ENCODE data around the gene RUBCN. TPM values are rescaled to one million over a fixed set of nuclear protein-coding genes. Genes with fewer than 3 reads are reported as not detected.

Gene RUBCN
- total and polyA plus RNA-seq, 4 donors: 25.6 to 58.2 (median 37.6) TPM

DNA sequence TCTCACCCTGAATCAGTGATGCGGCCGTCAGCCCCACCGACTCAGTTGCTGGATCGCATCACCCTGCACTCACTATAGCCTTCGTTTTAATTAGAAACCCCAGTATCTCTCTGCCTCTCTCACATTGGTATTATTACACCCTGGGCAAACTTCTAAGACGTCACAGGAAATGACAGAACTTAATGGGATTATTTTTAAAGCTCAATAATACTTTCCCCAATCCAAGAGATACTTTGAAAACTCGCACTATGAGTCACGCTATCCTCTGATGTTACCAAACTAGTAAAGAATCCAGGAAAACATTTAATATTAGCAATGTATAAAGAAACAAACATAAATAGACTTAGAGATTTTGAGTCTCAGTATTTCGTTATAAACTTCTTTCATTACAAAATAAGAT, 36.6 kb downstream of the RUBCN start:
- Histone ChIP-seq H3K36me3 (ENCODE audit: control insufficient read depth, insufficient read depth, low read length) (peaks cover 60% of the 10 kb centered on the region), H3K4me1 (ENCODE audit: control insufficient read depth, insufficient read depth, low read length) (no peaks in the 10 kb centered on the region), H3K4me3 (ENCODE audit: low read depth, low read length) (no peak overlapping the region), H3K27ac (ENCODE audit: low read depth, low read length) (no peak overlapping the region), H3K9me3 (ENCODE audit: control insufficient read depth, insufficient read depth, low read length) (no peaks in the 10 kb centered on the region), H3K27me3 (ENCODE audit: control insufficient read depth, insufficient read depth, low read length) (no peaks in the 10 kb centered on the region)
- DNase-seq (ENCODE audit: low read depth in 4 of 6, low spot score in 6 of 6): no peak
- WGBS (ENCODE audit: insufficient coverage): 92% methylated on average over 4 of the region's 9 CpGs

DNA sequence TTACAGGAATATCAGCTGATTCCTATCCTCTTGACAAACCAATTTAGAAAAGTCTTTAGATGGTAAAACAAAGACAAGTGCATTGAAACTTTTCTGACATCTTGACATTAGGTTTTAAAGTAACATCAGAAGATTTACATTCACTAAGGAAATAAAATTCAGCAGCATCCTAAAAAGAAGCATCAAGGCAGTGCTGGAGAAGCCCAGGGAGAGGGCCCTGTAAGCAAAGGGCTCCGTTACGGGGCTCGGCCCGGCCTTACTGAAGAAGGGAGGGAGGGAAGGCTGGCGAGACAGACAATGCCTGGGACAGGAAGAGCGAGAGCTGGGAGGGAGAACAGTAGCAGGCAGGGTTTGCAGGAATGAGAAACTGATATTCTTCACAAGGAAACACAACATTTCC, 39.3 kb downstream of the RUBCN start:
- WGBS (ENCODE audit: insufficient coverage): 100% methylated on average over 5 of the region's 6 CpGs
- Histone ChIP-seq H3K27ac (ENCODE audit: low read depth, low read length) (no peak overlapping the region), H3K27me3 (ENCODE audit: control insufficient read depth, insufficient read depth, low read length) (no peaks in the 10 kb centered on the region), H3K4me3 (ENCODE audit: low read depth, low read length) (no peak overlapping the region), H3K4me1 (ENCODE audit: control insufficient read depth, insufficient read depth, low read length) (no peaks in the 10 kb centered on the region), H3K9me3 (ENCODE audit: control insufficient read depth, insufficient read depth, low read length) (no peaks in the 10 kb centered on the region), H3K36me3 (ENCODE audit: control insufficient read depth, insufficient read depth, low read length) (peaks cover 56% of the 10 kb centered on the region)
- DNase-seq (ENCODE audit: low read depth in 4 of 6, low spot score in 6 of 6): no peak

DNA sequence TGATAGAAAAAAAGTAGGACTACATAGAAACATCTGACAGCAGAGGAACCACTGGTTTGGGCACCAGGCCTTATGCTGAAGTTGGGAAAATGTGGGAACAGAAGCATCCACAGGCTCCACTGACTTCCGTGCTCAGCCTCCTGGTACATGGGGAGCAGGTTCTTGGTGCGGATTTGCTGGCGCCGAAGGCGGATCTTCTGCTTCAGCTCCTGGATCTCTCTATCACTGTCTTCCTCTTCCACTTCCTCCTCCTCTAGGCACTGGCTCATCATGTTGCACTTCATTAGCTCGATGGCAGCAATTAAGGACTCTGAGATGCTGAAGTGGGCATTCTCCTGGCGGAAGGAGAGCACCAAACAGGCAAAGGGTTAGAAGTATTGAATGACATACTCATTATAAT, 42.5 kb downstream of the RUBCN start:
- peaks cover 56% of the 10 kb centered on the region for H3K36me3 ChIP-seq (ENCODE audit: control insufficient read depth, insufficient read depth, low read length)
- H3K4me1 ChIP-seq (ENCODE audit: control insufficient read depth, insufficient read depth, low read length): no peaks in the 10 kb centered on the region
- 100% methylated on average over 5 of the region's 7 CpGs for WGBS (ENCODE audit: insufficient coverage)
- no peak overlapping the region for H3K4me3 ChIP-seq (ENCODE audit: low read depth, low read length)
- H3K27ac ChIP-seq (ENCODE audit: low read depth, low read length): no peak overlapping the region
- no peaks in the 10 kb centered on the region for H3K27me3 ChIP-seq (ENCODE audit: control insufficient read depth, insufficient read depth, low read length)
- no peaks in the 10 kb centered on the region for H3K9me3 ChIP-seq (ENCODE audit: control insufficient read depth, insufficient read depth, low read length)
- no peak for DNase-seq (ENCODE audit: low read depth in 4 of 6, low spot score in 6 of 6)

- Histone ChIP-seq H3K4me3 (ENCODE audit: low read depth, low read length) (no peak overlapping the region), H3K9me3 (ENCODE audit: control insufficient read depth, insufficient read depth, low read length) (no peaks in the 10 kb centered on the region), H3K36me3 (ENCODE audit: control insufficient read depth, insufficient read depth, low read length) (peaks cover 61% of the 10 kb centered on the region), H3K27me3 (ENCODE audit: control insufficient read depth, insufficient read depth, low read length) (no peaks in the 10 kb centered on the region), H3K27ac (ENCODE audit: low read depth, low read length) (no peak overlapping the region), H3K4me1 (ENCODE audit: control insufficient read depth, insufficient read depth, low read length) (no peaks in the 10 kb centered on the region)
- no peak for DNase-seq (ENCODE audit: low read depth in 4 of 6, low spot score in 6 of 6)
- WGBS (ENCODE audit: insufficient coverage): 92% methylated on average over 2 of the region's 4 CpGs
Measured at GRCh38 chr3:197692641-197693040, 44.1 kb downstream of the RUBCN start.

- no peaks in the 10 kb centered on the region for H3K9me3 ChIP-seq (ENCODE audit: control insufficient read depth, insufficient read depth, low read length)
- DNase-seq (ENCODE audit: low read depth in 4 of 6, low spot score in 6 of 6): no peak
- H3K27ac ChIP-seq (ENCODE audit: low read depth, low read length): no peak overlapping the region
- H3K36me3 ChIP-seq (ENCODE audit: control insufficient read depth, insufficient read depth, low read length): peaks cover 58% of the 10 kb centered on the region
- no peaks in the 10 kb centered on the region for H3K27me3 ChIP-seq (ENCODE audit: control insufficient read depth, insufficient read depth, low read length)
- 100% methylated on average over 1 of the region's 6 CpGs for WGBS (ENCODE audit: insufficient coverage)
- peaks cover 4% of the 10 kb centered on the region for H3K4me1 ChIP-seq (ENCODE audit: control insufficient read depth, insufficient read depth, low read length)
- no peak overlapping the region for H3K4me3 ChIP-seq (ENCODE audit: low read depth, low read length)
Measured at GRCh38 chr3:197690754-197691153, 46.0 kb downstream of the RUBCN start.

- H3K9me3 ChIP-seq (ENCODE audit: control insufficient read depth, insufficient read depth, low read length): no peaks in the 10 kb centered on the region
- no peak for DNase-seq (ENCODE audit: low read depth in 4 of 6, low spot score in 6 of 6)
- H3K36me3 ChIP-seq (ENCODE audit: control insufficient read depth, insufficient read depth, low read length): peaks cover 49% of the 10 kb centered on the region
- H3K4me1 ChIP-seq (ENCODE audit: control insufficient read depth, insufficient read depth, low read length): peaks cover 4% of the 10 kb centered on the region
- H3K27me3 ChIP-seq (ENCODE audit: control insufficient read depth, insufficient read depth, low read length): no peaks in the 10 kb centered on the region
- H3K27ac ChIP-seq (ENCODE audit: low read depth, low read length): no peak overlapping the region
- 82% methylated on average over 6 of the region's 6 CpGs for WGBS (ENCODE audit: insufficient coverage)
- H3K4me3 ChIP-seq (ENCODE audit: low read depth, low read length): no peak overlapping the region
Measured at GRCh38 chr3:197687570-197687969, 49.1 kb downstream of the RUBCN start.

GRCh38 chr3:197686899-197687298, 49.8 kb downstream of the RUBCN start:
- Histone ChIP-seq H3K36me3 (ENCODE audit: control insufficient read depth, insufficient read depth, low read length) (peaks cover 50% of the 10 kb centered on the region), H3K27ac (ENCODE audit: low read depth, low read length) (no peak overlapping the region), H3K9me3 (ENCODE audit: control insufficient read depth, insufficient read depth, low read length) (no peaks in the 10 kb centered on the region), H3K4me3 (ENCODE audit: low read depth, low read length) (no peak overlapping the region), H3K4me1 (ENCODE audit: control insufficient read depth, insufficient read depth, low read length) (peaks cover 4% of the 10 kb centered on the region), H3K27me3 (ENCODE audit: control insufficient read depth, insufficient read depth, low read length) (no peaks in the 10 kb centered on the region)
- no peak for DNase-seq (ENCODE audit: low read depth in 4 of 6, low spot score in 6 of 6)
- WGBS (ENCODE audit: insufficient coverage): 100% methylated on average over 2 of the region's 4 CpGs

GRCh38 chr3:197685546-197685945, 51.2 kb downstream of the RUBCN start:
- Histone ChIP-seq H3K4me1 (ENCODE audit: control insufficient read depth, insufficient read depth, low read length) (peaks cover 4% of the 10 kb centered on the region), H3K27ac (ENCODE audit: low read depth, low read length) (no peak overlapping the region), H3K9me3 (ENCODE audit: control insufficient read depth, insufficient read depth, low read length) (no peaks in the 10 kb centered on the region), H3K4me3 (ENCODE audit: low read depth, low read length) (no peak overlapping the region), H3K36me3 (ENCODE audit: control insufficient read depth, insufficient read depth, low read length) (peaks cover 56% of the 10 kb centered on the region), H3K27me3 (ENCODE audit: control insufficient read depth, insufficient read depth, low read length) (no peaks in the 10 kb centered on the region)
- no CpG with 5 or more reads among the region's 3 CpGs for WGBS (ENCODE audit: insufficient coverage)
- DNase-seq (ENCODE audit: low read depth in 4 of 6, low spot score in 6 of 6): peak in 1 of 6 donors; percentile 64

GRCh38 chr3:197683191-197683590, 53.5 kb downstream of the RUBCN start:
- Histone ChIP-seq H3K4me1 (ENCODE audit: control insufficient read depth, insufficient read depth, low read length) (peaks cover 4% of the 10 kb centered on the region), H3K36me3 (ENCODE audit: control insufficient read depth, insufficient read depth, low read length) (peaks cover 48% of the 10 kb centered on the region), H3K27me3 (ENCODE audit: control insufficient read depth, insufficient read depth, low read length) (no peaks in the 10 kb centered on the region), H3K4me3 (ENCODE audit: low read depth, low read length) (no peak overlapping the region), H3K9me3 (ENCODE audit: control insufficient read depth, insufficient read depth, low read length) (no peaks in the 10 kb centered on the region), H3K27ac (ENCODE audit: low read depth, low read length) (no peak overlapping the region)
- 93% methylated on average over 10 of the region's 13 CpGs for whole genome bisulfite sequencing (ENCODE audit: insufficient coverage)
- DNase-seq (ENCODE audit: low read depth in 4 of 6, low spot score in 6 of 6): no peak

DNA sequence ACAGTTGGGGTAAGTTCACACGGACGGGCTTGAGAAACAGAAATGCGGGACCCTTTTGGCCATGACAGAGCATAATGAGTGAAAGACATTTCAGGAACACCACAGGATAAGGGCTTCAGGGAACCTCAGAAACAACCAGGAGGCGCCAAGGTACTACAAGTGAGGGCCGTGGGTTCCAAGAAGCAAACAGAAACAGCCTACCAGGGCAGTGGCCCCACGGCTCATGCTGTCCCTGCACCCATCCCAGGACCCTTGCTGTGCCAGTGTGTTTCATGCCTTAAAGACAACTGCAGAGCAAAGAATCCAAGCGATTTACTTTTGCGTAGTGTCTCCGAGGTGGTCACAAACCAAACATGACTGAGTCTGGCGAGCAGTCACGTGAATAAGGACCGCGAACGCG, 54.0 kb downstream of the RUBCN start:
- H3K27ac ChIP-seq (ENCODE audit: low read depth, low read length): no peak overlapping the region
- peaks cover 43% of the 10 kb centered on the region for H3K36me3 ChIP-seq (ENCODE audit: control insufficient read depth, insufficient read depth, low read length)
- 92% methylated on average over 15 of the region's 15 CpGs for WGBS (ENCODE audit: insufficient coverage)
- no peaks in the 10 kb centered on the region for H3K9me3 ChIP-seq (ENCODE audit: control insufficient read depth, insufficient read depth, low read length)
- H3K4me3 ChIP-seq (ENCODE audit: low read depth, low read length): no peak overlapping the region
- no peaks in the 10 kb centered on the region for H3K27me3 ChIP-seq (ENCODE audit: control insufficient read depth, insufficient read depth, low read length)
- H3K4me1 ChIP-seq (ENCODE audit: control insufficient read depth, insufficient read depth, low read length): peaks cover 4% of the 10 kb centered on the region
- DNase-seq (ENCODE audit: low read depth in 4 of 6, low spot score in 6 of 6): no peak

All from spinal cord (tissue), 10 donors.